ENCODE data around the gene TPR. TPM values are rescaled to one million over a fixed set of nuclear protein-coding genes. Genes with fewer than 3 reads are reported as not detected.

Gene TPR
- total and polyA plus RNA-seq, 2 donors (not counting 1 experiment from before 2014, with no cell fraction given), result 30.0 to 141 TPM

DNA sequence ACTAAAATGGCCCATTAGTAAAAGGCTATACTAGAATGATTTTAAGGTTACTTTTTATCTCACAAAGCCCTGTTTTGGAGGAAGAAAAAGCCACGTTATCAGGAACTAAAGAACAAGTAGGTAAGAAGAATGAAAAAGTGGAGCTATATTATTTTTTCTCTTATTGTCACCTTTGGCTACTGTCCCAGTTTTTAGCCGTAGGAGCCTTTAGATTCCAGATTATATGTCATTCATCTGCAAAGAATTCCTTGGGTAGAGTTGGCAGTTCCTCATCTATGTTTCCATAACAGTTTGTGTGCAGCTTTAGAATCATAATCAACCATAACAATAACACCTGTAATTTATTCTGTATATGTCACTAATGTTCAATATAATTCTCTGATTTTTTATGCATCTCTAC, 83.8 kb downstream of the TPR start:
- no peak overlapping the region for H3K4me3 ChIP-seq (ENCODE audit: control extremely low read depth in 1 of 5, extremely low read depth in 1 of 5, insufficient read depth in 1 of 5, low read depth in 2 of 5, low read length in 4 of 5)
- TF ChIP-seq, protein P1, sequence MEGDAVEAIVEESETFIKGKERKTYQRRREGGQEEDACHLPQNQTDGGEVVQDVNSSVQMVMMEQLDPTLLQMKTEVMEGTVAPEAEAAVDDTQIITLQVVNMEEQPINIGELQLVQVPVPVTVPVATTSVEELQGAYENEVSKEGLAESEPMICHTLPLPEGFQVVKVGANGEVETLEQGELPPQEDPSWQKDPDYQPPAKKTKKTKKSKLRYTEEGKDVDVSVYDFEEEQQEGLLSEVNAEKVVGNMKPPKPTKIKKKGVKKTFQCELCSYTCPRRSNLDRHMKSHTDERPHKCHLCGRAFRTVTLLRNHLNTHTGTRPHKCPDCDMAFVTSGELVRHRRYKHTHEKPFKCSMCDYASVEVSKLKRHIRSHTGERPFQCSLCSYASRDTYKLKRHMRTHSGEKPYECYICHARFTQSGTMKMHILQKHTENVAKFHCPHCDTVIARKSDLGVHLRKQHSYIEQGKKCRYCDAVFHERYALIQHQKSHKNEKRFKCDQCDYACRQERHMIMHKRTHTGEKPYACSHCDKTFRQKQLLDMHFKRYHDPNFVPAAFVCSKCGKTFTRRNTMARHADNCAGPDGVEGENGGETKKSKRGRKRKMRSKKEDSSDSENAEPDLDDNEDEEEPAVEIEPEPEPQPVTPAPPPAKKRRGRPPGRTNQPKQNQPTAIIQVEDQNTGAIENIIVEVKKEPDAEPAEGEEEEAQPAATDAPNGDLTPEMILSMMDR (IDR thresholded peaks at IDR 0.05), result no peak
- TF ChIP-seq EZH2 (IDR thresholded peaks at IDR 0.05; ENCODE audit: borderline replicate concordance, insufficient read depth, low read depth, low read length, poor library complexity, severe bottlenecking), result no peak
- H3K27ac Mint-ChIP-seq, result no peak overlapping the region
- no peaks in the 10 kb centered on the region for H3K4me1 ChIP-seq (ENCODE audit: control insufficient read depth in 2 of 2, insufficient read depth in 2 of 2, low read length in 2 of 2)
- no peaks in the 10 kb centered on the region for H3K9me3 ChIP-seq (ENCODE audit: control extremely low read depth in 1 of 3, control insufficient read depth in 2 of 3, insufficient read depth in 1 of 3, low read length in 2 of 3)
- intact Hi-C loops (cut with micrococcal nuclease), result no loop called here
- no CpG with 5 or more reads among the region's 2 CpGs for WGBS (ENCODE audit: insufficient coverage)
- no peaks in the 10 kb centered on the region for H3K4me1 Mint-ChIP-seq
- H3K9ac ChIP-seq (ENCODE audit: low read length), result no peak overlapping the region
- H3K36me3 ChIP-seq (replicated peaks in 1 of 2; ENCODE audit: control extremely low read depth in 1 of 2, control insufficient read depth in 1 of 2, extremely low read depth in 1 of 2, insufficient read depth in 2 of 2, low read length in 1 of 2), result no peaks in the 10 kb centered on the region
- CTCF ChIA-PET, result no interaction called here
- ATAC-seq (ENCODE audit: low read depth), result no peak
- H3K4me2 ChIP-seq (replicated peaks; ENCODE audit: low read depth, low read length, poor library complexity, severe bottlenecking), result no peak overlapping the region
- no peaks in the 10 kb centered on the region for H3K9me3 Mint-ChIP-seq (ENCODE audit: insufficient read depth)
- no peak for DNase-seq
- H3K27me3 ChIP-seq (replicated peaks in 1 of 4; ENCODE audit: control extremely low read depth in 1 of 4, control insufficient read depth in 3 of 4, insufficient read depth in 4 of 4, low read length in 3 of 4), result no peaks in the 10 kb centered on the region
- peaks cover 9% of the 10 kb centered on the region for H3K27me3 Mint-ChIP-seq
- POLR2A ChIA-PET, result no interaction called here
- no peak overlapping the region for H2AFZ ChIP-seq (ENCODE audit: insufficient read depth, low read depth, low read length, poor library complexity, severe bottlenecking)
- no peaks in the 10 kb centered on the region for H4K20me1 ChIP-seq (ENCODE audit: control insufficient read depth, insufficient read depth, low read length, poor library complexity, severe bottlenecking)
- no peak overlapping the region for H3K27ac ChIP-seq (ENCODE audit: low read length in 2 of 2)
- H3K4me3 Mint-ChIP-seq, result no peak overlapping the region
- H3K79me2 ChIP-seq (ENCODE audit: control insufficient read depth, insufficient read depth, low read length), result no peaks in the 10 kb centered on the region

DNA sequence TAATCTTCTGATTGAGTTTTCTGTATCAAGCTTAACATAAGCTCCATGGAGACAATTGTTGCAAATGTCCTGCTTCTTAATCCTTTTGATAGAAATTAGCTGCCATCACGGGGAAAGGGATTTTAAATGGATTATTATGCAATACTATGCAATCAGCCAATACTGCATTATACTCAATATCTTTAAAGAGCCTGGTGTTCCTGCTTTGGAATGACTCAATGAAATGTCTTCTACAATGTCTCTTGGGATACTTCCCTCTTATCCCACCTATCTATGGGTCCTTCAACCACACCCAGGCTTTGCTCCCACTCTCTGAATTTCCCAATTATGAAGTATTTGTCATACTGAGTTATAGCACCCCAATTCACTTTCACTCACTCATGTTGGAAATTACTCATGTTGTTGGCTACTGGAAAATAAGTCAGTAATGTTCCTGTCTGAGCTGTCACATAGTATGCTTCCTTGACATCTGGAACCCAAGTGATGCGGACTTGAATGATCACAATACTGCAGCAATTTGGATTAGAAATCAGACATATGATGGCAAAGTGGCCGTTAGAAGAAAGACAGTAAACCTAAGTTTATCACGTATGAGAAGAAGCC, 85.0 kb downstream of the TPR start:
- ChIA-PET POLR2A (no interaction called here), CTCF (no interaction called here)
- intact Hi-C loops (cut with micrococcal nuclease), result no loop called here
- no peak overlapping the region for H3K4me3 Mint-ChIP-seq
- DNase-seq (no peak), ATAC-seq (ENCODE audit: low read depth) (no peak)
- no peaks in the 10 kb centered on the region for H3K4me1 ChIP-seq (ENCODE audit: control insufficient read depth in 2 of 2, insufficient read depth in 2 of 2, low read length in 2 of 2)
- H3K9me3 Mint-ChIP-seq (ENCODE audit: insufficient read depth), result no peaks in the 10 kb centered on the region
- WGBS (ENCODE audit: insufficient coverage), result 86% methylated on average over 3 of the region's 4 CpGs
- no peaks in the 10 kb centered on the region for H3K79me2 ChIP-seq (ENCODE audit: control insufficient read depth, insufficient read depth, low read length)
- TF ChIP-seq, protein P1 (IDR thresholded peaks at IDR 0.05), result no peak
- no peak for TF ChIP-seq EZH2 (IDR thresholded peaks at IDR 0.05; ENCODE audit: borderline replicate concordance, insufficient read depth, low read depth, low read length, poor library complexity, severe bottlenecking)
- no peaks in the 10 kb centered on the region for H3K9me3 ChIP-seq (ENCODE audit: control extremely low read depth in 1 of 3, control insufficient read depth in 2 of 3, insufficient read depth in 1 of 3, low read length in 2 of 3)
- peaks cover 6% of the 10 kb centered on the region for H3K27me3 Mint-ChIP-seq
- no peak overlapping the region for H3K27ac Mint-ChIP-seq
- H3K27me3 ChIP-seq (replicated peaks in 1 of 4; ENCODE audit: control extremely low read depth in 1 of 4, control insufficient read depth in 3 of 4, insufficient read depth in 4 of 4, low read length in 3 of 4), result no peaks in the 10 kb centered on the region
- H3K27ac ChIP-seq (ENCODE audit: low read length in 2 of 2), result no peak overlapping the region
- no peak overlapping the region for H2AFZ ChIP-seq (ENCODE audit: insufficient read depth, low read depth, low read length, poor library complexity, severe bottlenecking)
- H4K20me1 ChIP-seq (ENCODE audit: control insufficient read depth, insufficient read depth, low read length, poor library complexity, severe bottlenecking), result no peaks in the 10 kb centered on the region
- no peaks in the 10 kb centered on the region for H3K4me1 Mint-ChIP-seq
- H3K4me2 ChIP-seq (replicated peaks; ENCODE audit: low read depth, low read length, poor library complexity, severe bottlenecking), result no peak overlapping the region
- no peak overlapping the region for H3K9ac ChIP-seq (ENCODE audit: low read length)
- no peaks in the 10 kb centered on the region for H3K36me3 ChIP-seq (replicated peaks in 1 of 2; ENCODE audit: control extremely low read depth in 1 of 2, control insufficient read depth in 1 of 2, extremely low read depth in 1 of 2, insufficient read depth in 2 of 2, low read length in 1 of 2)
- no peak overlapping the region for H3K4me3 ChIP-seq (ENCODE audit: control extremely low read depth in 1 of 5, extremely low read depth in 1 of 5, insufficient read depth in 1 of 5, low read depth in 2 of 5, low read length in 4 of 5)

Measured in B cell (primary cell).